HCT116 (cell line): Measurements from ENCODE around the gene SFXN2. TPM values are rescaled to one million over a fixed set of nuclear protein-coding genes. Genes with fewer than 3 reads are reported as not detected.

ENCODE experiments used
- ATAC-seq: fragments of 200-7000 bp; cut with Tn5 transposase; 2 replicates; pipeline ENCODE4 v1.9.1; 2020; ENCODE audit warnings: mild to moderate bottlenecking, moderate library complexity
- BruUV-seq: library from RNA; stranded (reverse); fragments of 400-500 nt; replicated peaks from 2 replicates; lab custom pipeline; 2021; lab: Mats Ljungman, UMichigan
- CTCF ChIA-PET: fragments of 300-600 bp; sonication (Branson Sonifier 250); formaldehyde crosslinking; loops from one replicate; lab custom pipeline; 2021; ENCODE audit warnings: antibody characterized with exemption; lab: Charles Lee
- POLR2A ChIA-PET: fragments of 300-600, 350-600 bp; sonication (Branson Sonifier 250); formaldehyde crosslinking; loops from one replicate; lab custom pipeline; 2021; ENCODE audit warnings: antibody characterized with exemption; lab: Charles Lee
- RAD21 ChIA-PET, 2 experiments: fragments of 300-600 bp; sonication (Branson Sonifier 250); formaldehyde crosslinking; loops; one replicate each; lab custom pipeline; 2023; ENCODE audit warnings: low total read pairs in 2 of 2; ENCODE audit not compliant: uncharacterized antibody in 2 of 2, unreplicated experiment in 2 of 2, low non-redundant PET in 1 of 2; lab: Charles Lee
- DNase-seq: peaks from one replicate; pipeline ENCODE4 v3.0.0-alpha.2; 2010; ENCODE audit warnings: low read depth, low spot score
- H2AFZ ChIP-seq: fragments of 200-600 bp; shearing (Covaris generic), sonication (generic); 2 replicates; pipeline ENCODE4 v1.6.1; 2017; ENCODE audit warnings: low read depth, mixed run types, mixed read lengths, antibody characterized with exemption, low read length; ENCODE audit not compliant: poor library complexity, severe bottlenecking
- H3K27ac ChIP-seq: 2 replicates; pipeline ENCODE4 v1.5.1; 2012; ENCODE audit warnings: low read depth, low read length
- H3K27me3 ChIP-seq: fragments of 200-600 bp; sonication (generic); 2 replicates; pipeline ENCODE4 v1.6.1; 2016; ENCODE audit warnings: mixed run types, low read length, mixed read lengths; ENCODE audit not compliant: insufficient read depth
- H3K36me3 ChIP-seq, 2 experiments: fragments of 200-500 bp in 1 of 2; fragments of 200-600 bp in 1 of 2; sonication (Bioruptor generic) in 1 of 2; sonication (generic) in 1 of 2; 2 replicates each; pipeline versions ENCODE4 v1.5.1 to v1.6.1; 2014 to 2016; ENCODE audit warnings: low read length in 2 of 2, inconsistent platforms in 1 of 2, mixed read lengths in 1 of 2, mixed run types in 1 of 2; ENCODE audit not compliant: insufficient read depth in 2 of 2, control insufficient read depth in 1 of 2
- H3K4me1 ChIP-seq, 2 experiments: fragments of 200-600 bp in 1 of 2; sonication (generic) in 1 of 2; 2 replicates each; pipeline versions ENCODE4 v1.5.1 to v1.6.1; 2012 to 2017; ENCODE audit warnings: low read length in 2 of 2, inconsistent platforms in 1 of 2, mild to moderate bottlenecking in 1 of 2, mixed read lengths in 1 of 2, mixed run types in 1 of 2, moderate library complexity in 1 of 2; ENCODE audit not compliant: insufficient read depth in 2 of 2, control insufficient read depth in 1 of 2
- H3K4me2 ChIP-seq: fragments of 200-600 bp; sonication (generic); 2 replicates; pipeline ENCODE4 v1.6.1; 2017; ENCODE audit warnings: mixed run types, low read length, mixed read lengths
- H3K4me3 ChIP-seq, 2 experiments: fragments of 200-600 bp in 1 of 2; sonication (generic) in 1 of 2; replicated peaks in 1 of 2; 2 replicates each; pipeline ENCODE4 v1.5.1; 2011 to 2016; ENCODE audit warnings: low read length in 2 of 2, control low read depth in 1 of 2, low read depth in 1 of 2, mild to moderate bottlenecking in 1 of 2, mixed read lengths in 1 of 2, mixed run types in 1 of 2
- H3K79me2 ChIP-seq: fragments of 200-600 bp; sonication (generic); 2 replicates; pipeline ENCODE4 v1.6.1; 2017; ENCODE audit warnings: mild to moderate bottlenecking, mixed run types, low read length, moderate library complexity, mixed read lengths; ENCODE audit not compliant: insufficient read depth
- H3K9ac ChIP-seq: fragments of 200-600 bp; sonication (generic); 2 replicates; pipeline ENCODE4 v1.6.1; 2016; ENCODE audit warnings: low read length, mixed read lengths
- H3K9me2 ChIP-seq: fragments of 200-600 bp; sonication (generic), shearing (Covaris generic); 2 replicates; pipeline ENCODE4 v1.6.1; 2017; ENCODE audit warnings: mixed run types, mild to moderate bottlenecking, moderate library complexity; ENCODE audit not compliant: insufficient read depth
- H3K9me3 ChIP-seq, 2 experiments: fragments of 200-500 bp in 1 of 2; fragments of 200-600 bp in 1 of 2; sonication (Bioruptor generic) in 1 of 2; sonication (generic) in 1 of 2; 2 replicates each; pipeline ENCODE4 v1.6.1; 2014 to 2017; ENCODE audit warnings: low read length in 2 of 2, mixed read lengths in 2 of 2, inconsistent platforms in 1 of 2, low read depth in 1 of 2, mild to moderate bottlenecking in 1 of 2, mixed run types in 1 of 2, moderate library complexity in 1 of 2; ENCODE audit not compliant: control insufficient read depth in 1 of 2, insufficient read depth in 1 of 2
- H4K20me1 ChIP-seq: fragments of 200-600 bp; sonication (generic), shearing (Covaris generic); 2 replicates; pipeline ENCODE4 v1.6.1; 2017; ENCODE audit warnings: mixed run types, mild to moderate bottlenecking, moderate library complexity; ENCODE audit not compliant: insufficient read depth
- CBX3 ChIP-seq: IDR thresholded peaks from 2 replicates; pipeline ENCODE4 v1.6.1; 2012; ENCODE audit warnings: low read depth
- CEBPB ChIP-seq: IDR thresholded peaks from 2 replicates; pipeline ENCODE4 v1.6.1; 2012; ENCODE audit warnings: low read depth
- MAX ChIP-seq: IDR thresholded peaks from 2 replicates; pipeline ENCODE4 v1.6.1; 2012
- POLR2AphosphoS5 ChIP-seq: IDR thresholded peaks from 2 replicates; pipeline ENCODE4 v1.6.1; 2011; ENCODE audit warnings: mild to moderate bottlenecking, low read depth, low read length, moderate library complexity
- RAD21 ChIP-seq: IDR thresholded peaks from 2 replicates; pipeline ENCODE4 v1.6.1; 2012; ENCODE audit warnings: low read depth, mild to moderate bottlenecking
- REST ChIP-seq: IDR thresholded peaks from 2 replicates; pipeline ENCODE4 v1.6.1; 2012; ENCODE audit warnings: low read depth
- SP1 ChIP-seq: IDR thresholded peaks from 2 replicates; pipeline ENCODE4 v1.6.1; 2012; ENCODE audit warnings: low read depth
- TCF7L2 ChIP-seq: IDR thresholded peaks from 2 replicates; pipeline ENCODE4 v1.7.0; 2011; ENCODE audit warnings: borderline replicate concordance, inconsistent platforms; ENCODE audit not compliant: insufficient read depth, insufficient read length; ENCODE audit errors: extremely low read depth
- ZNF274 ChIP-seq: fragments of 200-500 bp; sonication (Bioruptor generic); IDR thresholded peaks from 2 replicates; pipeline ENCODE4 v1.6.1; 2014; ENCODE audit warnings: mild to moderate bottlenecking, low read depth, low read length, inconsistent platforms
- intact Hi-C: fragments of 100-400 bp; cut with micrococcal nuclease; formaldehyde crosslinking; loops from 2 replicates; pipeline ENCODE4 v1.10.0; 2022
- total RNA-seq: library from RNA; stranded (reverse); gene quantifications from one replicate; pipeline ENCODE4 v1.2.1, GENCODE V29; 2021; ENCODE audit not compliant: unreplicated experiment
- TF ChIP-seq, protein P1 (sequence below): IDR thresholded peaks from 2 replicates; pipeline ENCODE4 v1.6.1; 2011; ENCODE audit warnings: mild to moderate bottlenecking, low read length, moderate library complexity; ENCODE audit not compliant: insufficient replicate concordance; ENCODE audit errors: extremely low read depth
- TF ChIP-seq, protein P2 (sequence below), 3 experiments: fragments of 200-600 bp in 1 of 3; sonication (generic) in 1 of 3; IDR thresholded peaks in 2 of 3; conservative IDR thresholded peaks in 1 of 3; 2 replicates each; pipeline ENCODE4 v1.5.1; 2012 to 2017; ENCODE audit warnings: low read depth in 2 of 3, low read length in 2 of 3, antibody characterized with exemption in 1 of 3, borderline replicate concordance in 1 of 3, control low read depth in 1 of 3, mild to moderate bottlenecking in 1 of 3, mixed read lengths in 1 of 3, mixed run types in 1 of 3, moderate library complexity in 1 of 3; ENCODE audit not compliant: insufficient read depth in 1 of 3

Gene SFXN2
- total RNA-seq, 1 experiment from 2014 or later: 22.9 TPM

DNA sequence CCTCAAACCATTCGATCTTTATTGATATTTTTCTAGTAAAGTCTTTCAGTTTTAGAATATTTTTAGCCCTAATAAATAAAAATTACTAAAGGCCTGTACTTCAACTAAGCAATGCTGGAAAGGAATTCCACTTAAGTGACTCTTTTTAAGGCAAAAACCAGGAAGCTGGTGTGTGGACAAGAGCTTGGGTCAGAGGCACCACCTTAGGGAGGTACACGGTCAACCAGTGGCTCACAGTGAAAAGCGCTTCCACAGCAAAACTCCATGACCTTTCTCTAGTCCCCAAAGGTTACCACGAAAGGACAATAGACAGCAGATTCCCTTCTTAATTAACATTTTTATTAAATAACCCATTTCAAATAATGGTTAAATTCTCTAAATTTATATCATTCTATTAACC is 31.5 kb upstream of the SFXN2 start:
- ChIA-PET RAD21 (no interaction called here), POLR2A (no interaction called here), CTCF (interaction anchor here (0.6 kb wide), 1 partner anchor 13 kb away, joined by 3 read pairs; no protein-coding TSS in a partner anchor)
- no peak overlapping the region for H3K27ac ChIP-seq
- intact Hi-C loops: no loop called here
- ATAC-seq (no peak), DNase-seq (no peak)
- H3K9me3 ChIP-seq: no peaks in the 10 kb centered on the region
- no peak overlapping the region for H3K4me2 ChIP-seq
- H3K9ac ChIP-seq: no peak overlapping the region
- no peak overlapping the region for H2AFZ ChIP-seq
- no peaks in the 10 kb centered on the region for H3K79me2 ChIP-seq
- no peaks in the 10 kb centered on the region for H4K20me1 ChIP-seq
- no peaks in the 10 kb centered on the region for H3K9me2 ChIP-seq
- no peaks in the 10 kb centered on the region for H3K27me3 ChIP-seq
- no peak for TF ChIP-seq MAX
- TF ChIP-seq TCF7L2: no peak
- no peak for TF ChIP-seq ZNF274
- TF ChIP-seq SP1: no peak
- TF ChIP-seq, protein P1, sequence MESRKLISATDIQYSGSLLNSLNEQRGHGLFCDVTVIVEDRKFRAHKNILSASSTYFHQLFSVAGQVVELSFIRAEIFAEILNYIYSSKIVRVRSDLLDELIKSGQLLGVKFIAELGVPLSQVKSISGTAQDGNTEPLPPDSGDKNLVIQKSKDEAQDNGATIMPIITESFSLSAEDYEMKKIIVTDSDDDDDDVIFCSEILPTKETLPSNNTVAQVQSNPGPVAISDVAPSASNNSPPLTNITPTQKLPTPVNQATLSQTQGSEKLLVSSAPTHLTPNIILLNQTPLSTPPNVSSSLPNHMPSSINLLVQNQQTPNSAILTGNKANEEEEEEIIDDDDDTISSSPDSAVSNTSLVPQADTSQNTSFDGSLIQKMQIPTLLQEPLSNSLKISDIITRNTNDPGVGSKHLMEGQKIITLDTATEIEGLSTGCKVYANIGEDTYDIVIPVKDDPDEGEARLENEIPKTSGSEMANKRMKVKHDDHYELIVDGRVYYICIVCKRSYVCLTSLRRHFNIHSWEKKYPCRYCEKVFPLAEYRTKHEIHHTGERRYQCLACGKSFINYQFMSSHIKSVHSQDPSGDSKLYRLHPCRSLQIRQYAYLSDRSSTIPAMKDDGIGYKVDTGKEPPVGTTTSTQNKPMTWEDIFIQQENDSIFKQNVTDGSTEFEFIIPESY: no peak
- no peak for TF ChIP-seq POLR2AphosphoS5
- TF ChIP-seq REST: no peak
- TF ChIP-seq, protein P2, sequence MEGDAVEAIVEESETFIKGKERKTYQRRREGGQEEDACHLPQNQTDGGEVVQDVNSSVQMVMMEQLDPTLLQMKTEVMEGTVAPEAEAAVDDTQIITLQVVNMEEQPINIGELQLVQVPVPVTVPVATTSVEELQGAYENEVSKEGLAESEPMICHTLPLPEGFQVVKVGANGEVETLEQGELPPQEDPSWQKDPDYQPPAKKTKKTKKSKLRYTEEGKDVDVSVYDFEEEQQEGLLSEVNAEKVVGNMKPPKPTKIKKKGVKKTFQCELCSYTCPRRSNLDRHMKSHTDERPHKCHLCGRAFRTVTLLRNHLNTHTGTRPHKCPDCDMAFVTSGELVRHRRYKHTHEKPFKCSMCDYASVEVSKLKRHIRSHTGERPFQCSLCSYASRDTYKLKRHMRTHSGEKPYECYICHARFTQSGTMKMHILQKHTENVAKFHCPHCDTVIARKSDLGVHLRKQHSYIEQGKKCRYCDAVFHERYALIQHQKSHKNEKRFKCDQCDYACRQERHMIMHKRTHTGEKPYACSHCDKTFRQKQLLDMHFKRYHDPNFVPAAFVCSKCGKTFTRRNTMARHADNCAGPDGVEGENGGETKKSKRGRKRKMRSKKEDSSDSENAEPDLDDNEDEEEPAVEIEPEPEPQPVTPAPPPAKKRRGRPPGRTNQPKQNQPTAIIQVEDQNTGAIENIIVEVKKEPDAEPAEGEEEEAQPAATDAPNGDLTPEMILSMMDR (IDR thresholded peaks at IDR 0.05 in 2 of 3, conservative IDR thresholded peaks at IDR 0.05 in 1 of 3; ENCODE audit: borderline replicate concordance in 1 of 3, insufficient read depth in 1 of 3, low read depth in 2 of 3, low read length in 2 of 3): no peak
- TF ChIP-seq CEBPB: no peak
- no peak for TF ChIP-seq RAD21
- no peak for TF ChIP-seq CBX3
- H3K4me1 ChIP-seq: peaks cover 0 to 10% of the 10 kb centered on the region in 2 experiments; a peak in 2 of 4 replicates
- no TSS peak for BruUV-seq
- no peak overlapping the region for H3K4me3 ChIP-seq
- H3K36me3 ChIP-seq: peaks cover 2 to 5% of the 10 kb centered on the region in 2 experiments; a peak in 2 of 4 replicates
